HepG2 (cell line): ENCODE measurements around the gene PLCB1. TPM values are rescaled to one million over a fixed set of nuclear protein-coding genes. Genes with fewer than 3 reads are reported as not detected.
A peak's percentile ranks its signal among the peaks of the same experiment; 100 is the strongest.

Experiments
- ATAC-seq: fragments of 200-7000 bp; cut with Tn5 transposase; 3 replicates; pipeline ENCODE4 v1.9.1; 2020; ENCODE audit warnings: mild to moderate bottlenecking, moderate library complexity
- BruUV-seq: library from RNA; stranded (reverse); fragments of 400-500 nt; replicated peaks from 2 replicates; lab custom pipeline; 2021; lab: Mats Ljungman, UMichigan
- CTCF ChIA-PET: fragments of 300-600 bp; formaldehyde crosslinking; extraction: SDS; loops from one replicate; lab custom pipeline; 2021; ENCODE audit warnings: low total read pairs, inconsistent platforms, low intra/inter-chr PET ratio; lab: Yijun Ruan, JAX
- POLR2A ChIA-PET: fragments of 350-600 bp; sonication (Branson Sonifier 250); formaldehyde crosslinking; loops from one replicate; lab custom pipeline; 2020; ENCODE audit warnings: antibody characterized with exemption, inconsistent platforms; lab: Yijun Ruan, JAX
- DNase-seq: peaks from one replicate; pipeline ENCODE4 v3.0.0-alpha.2; 2015; ENCODE audit warnings: low spot score
- FAIRE-seq: peaks from 3 replicates; lab custom pipeline; 2011; peaks lifted over from hg19 to GRCh38; lab: Jason Lieb, UNC
- H2AFZ ChIP-seq: one replicate; pipeline ENCODE4 v1.6.1; 2011; ENCODE audit warnings: low read length, inconsistent platforms
- H3K27ac ChIP-seq: fragments of 300-600 bp; 3 replicates; pipeline ENCODE4 v1.8.0; 2011; ENCODE audit warnings: mixed run types, mild to moderate bottlenecking, mixed read lengths, low read length, inconsistent platforms; ENCODE audit not compliant: insufficient read depth; ENCODE audit errors: extremely low read length
- H3K27me3 ChIP-seq, 2 experiments: fragments of 200-600 bp in 1 of 2; 2 replicates in 1 of 2; 3 replicates in 1 of 2; pipeline versions ENCODE4 v1.6.0 to v1.8.0; 2011; ENCODE audit warnings: low read length in 2 of 2, mild to moderate bottlenecking in 2 of 2, moderate library complexity in 2 of 2, inconsistent platforms in 1 of 2; ENCODE audit not compliant: insufficient read depth in 2 of 2, control insufficient read depth in 1 of 2
- H3K36me3 ChIP-seq, 2 experiments: fragments of 200-600 bp in 1 of 2; replicated peaks in 1 of 2; 2 replicates in 1 of 2; 3 replicates in 1 of 2; pipeline versions ENCODE4 v1.5.1 to v1.8.0; 2011; ENCODE audit warnings: low read length in 2 of 2, inconsistent platforms in 1 of 2; ENCODE audit not compliant: insufficient read depth in 2 of 2, control insufficient read depth in 1 of 2
- H3K4me1 ChIP-seq: 2 replicates; pipeline ENCODE4 v1.5.1; 2012; ENCODE audit warnings: low read length, inconsistent platforms; ENCODE audit not compliant: insufficient read depth
- H3K4me2 ChIP-seq: 2 replicates; pipeline ENCODE4 v1.6.0; 2011; ENCODE audit warnings: low read depth, low read length, inconsistent platforms
- H3K4me3 ChIP-seq, 3 experiments: fragments of 200-600 bp in 1 of 3; sonication (generic), shearing (Covaris generic) in 1 of 3; replicated peaks in 1 of 3; 2 replicates each; pipeline ENCODE4 v1.5.1; 2011 to 2016; ENCODE audit warnings: low read length in 3 of 3, inconsistent platforms in 2 of 3, low read depth in 2 of 3, mild to moderate bottlenecking in 2 of 3, control low read depth in 1 of 3, mixed read lengths in 1 of 3; ENCODE audit not compliant: insufficient read depth in 1 of 3
- H3K79me2 ChIP-seq: one replicate; pipeline ENCODE4 v1.6.1; 2011; ENCODE audit warnings: low read length, inconsistent platforms; ENCODE audit not compliant: insufficient read depth
- H3K9ac ChIP-seq: 2 replicates; pipeline ENCODE4 v1.6.0; 2011; ENCODE audit warnings: mild to moderate bottlenecking, low read depth, low read length, inconsistent platforms; ENCODE audit not compliant: insufficient read depth
- H3K9me3 ChIP-seq: 2 replicates; pipeline ENCODE4 v1.5.1; 2012; ENCODE audit warnings: mild to moderate bottlenecking, low read length
- H4K20me1 ChIP-seq: 2 replicates; pipeline ENCODE4 v1.6.0; 2011; ENCODE audit warnings: inconsistent platforms, mild to moderate bottlenecking, low read length, moderate library complexity; ENCODE audit not compliant: insufficient read depth
- ATF7 ChIP-seq, 2 experiments: fragments of 450-650 bp in 1 of 2; sonication (generic) in 1 of 2; formaldehyde crosslinking in 1 of 2; IDR thresholded peaks; 2 replicates each; pipeline versions ENCODE4 v1.4.0 to v1.6.1; 2016 to 2020; ENCODE audit warnings: antibody characterized with exemption in 1 of 2, mild to moderate bottlenecking in 1 of 2, missing genetic modification reagents in 1 of 2
- KAT7 ChIP-seq: IDR thresholded peaks from 2 replicates; pipeline ENCODE4 v1.6.1; 2018; ENCODE audit warnings: borderline replicate concordance, missing compliant biosample characterization
- MAFF ChIP-seq: IDR thresholded peaks from 2 replicates; pipeline ENCODE4 v1.6.1; 2011; ENCODE audit warnings: low read depth, low read length, improper control_type of control experiment
- MAFK ChIP-seq, 2 experiments: IDR thresholded peaks in 1 of 2; conservative IDR thresholded peaks in 1 of 2; 2 replicates each; pipeline ENCODE4 v1.6.1; 2011; ENCODE audit warnings: improper control_type of control experiment in 2 of 2, low read length in 2 of 2
- TCF12 ChIP-seq, 2 experiments: fragments of 450-650 bp in 1 of 2; sonication (generic) in 1 of 2; formaldehyde crosslinking in 1 of 2; IDR thresholded peaks; 2 replicates each; pipeline versions ENCODE4 v1.6.1 to v1.8.0; 2017 to 2022; ENCODE audit warnings: antibody characterized with exemption in 1 of 2, mild to moderate bottlenecking in 1 of 2, missing genetic modification reagents in 1 of 2, moderate library complexity in 1 of 2
- ZSCAN20 ChIP-seq: sonication (generic); formaldehyde crosslinking; IDR thresholded peaks from 2 replicates; pipeline ENCODE4 v1.4.0; 2020; ENCODE audit warnings: missing genetic modification reagents, mild to moderate bottlenecking, borderline replicate concordance
- WGBS: methylation state at CpG from one replicate; pipeline ENCODE4 v1.1.6; 2017; ENCODE audit warnings: low lambda C conversion rate; 5-methylcytosine and 5-hydroxymethylcytosine counted together
- in situ Hi-C: cut with HindIII; loops from 2 replicates; pipeline ENCODE4 v1.10.0; 2017; ENCODE audit warnings: low pct_unique_long_range_greater_than_20kb; ENCODE audit not compliant: extremely low pct_ligation_motif_present
- intact Hi-C: fragments of 100-400 bp; cut with micrococcal nuclease; formaldehyde crosslinking; loops from one replicate; pipeline ENCODE4 v1.10.0; 2022; ENCODE audit not compliant: unreplicated experiment
- polyA plus RNA-seq, 8 experiments: library from polyadenylated mRNA; depleted of rRNA in 3 of 8; stranded (reverse) in 7 of 8; unstranded in 1 of 8; fragments of >200 nt; fragmentation: Illumina TruSeq in 4 of 8; extraction: Trizol in 4 of 8; gene quantifications; 2 replicates each; pipeline versions ENCODE4 v1.2.1 to v1.2.3, GENCODE V29; 2011 to 2016; ENCODE audit warnings: low read depth in 4 of 8, missing spikeins in 1 of 8, mixed read lengths in 1 of 8; ENCODE audit not compliant: insufficient read depth in 1 of 8
- total RNA-seq, 5 experiments: library from RNA; depleted of rRNA; stranded (reverse); fragments of >200 nt; fragmentation: Illumina TruSeq; extraction: Trizol; gene quantifications; 2 replicates each; pipeline ENCODE4 v1.2.3, GENCODE V29; 2016; ENCODE audit warnings: low read depth in 1 of 5

The PLCB1 gene
- total and polyA plus RNA-seq, 2 of the 13 experiments (the other 11 are each of a cell fraction or from before 2014, with no cell fraction given) = 42.4 to 55.9 TPM

GRCh38 chr20:8473459-8473858 is 341.4 kb downstream of the PLCB1 start:
- Histone ChIP-seq H4K20me1 (0 out of 2 replicates have a peak, but pooled peaks cover 9% of the 10 kb centered on the region), H3K36me3 (no peaks in the 10 kb centered on the region), H3K9me3 (no peaks in the 10 kb centered on the region), H2AFZ (no peak overlapping the region), H3K4me1 (no peaks in the 10 kb centered on the region), H3K4me2 (no peak overlapping the region), H3K9ac (no peak overlapping the region), H3K79me2 (no peaks in the 10 kb centered on the region)
- POLR2A ChIA-PET = no interaction called here
- CTCF ChIA-PET = no interaction called here
- BruUV-seq = no TSS peak
- DNase-seq = no peak
- TF ChIP-seq ATF7 (IDR thresholded peaks at IDR 0.05) = peak; percentile 97
- no peak for TF ChIP-seq ATF7 (CRISPR knock-in tag; IDR thresholded peaks at IDR 0.05)
- no peak for TF ChIP-seq ZSCAN20 (CRISPR knock-in tag)
- TF ChIP-seq, all 625 proteins: peak for 1
- Histone ChIP-seq H3K4me3 (no peak overlapping the region), H3K27me3 (no peaks in the 10 kb centered on the region), H3K27ac (no peak overlapping the region)
- in situ Hi-C loops (no loop called here), intact Hi-C loops (no loop called here)
- ATAC-seq = no peak
- WGBS = 91% methylated on average over 1 of the region's 1 CpG
- no peak for FAIRE-seq

DNA sequence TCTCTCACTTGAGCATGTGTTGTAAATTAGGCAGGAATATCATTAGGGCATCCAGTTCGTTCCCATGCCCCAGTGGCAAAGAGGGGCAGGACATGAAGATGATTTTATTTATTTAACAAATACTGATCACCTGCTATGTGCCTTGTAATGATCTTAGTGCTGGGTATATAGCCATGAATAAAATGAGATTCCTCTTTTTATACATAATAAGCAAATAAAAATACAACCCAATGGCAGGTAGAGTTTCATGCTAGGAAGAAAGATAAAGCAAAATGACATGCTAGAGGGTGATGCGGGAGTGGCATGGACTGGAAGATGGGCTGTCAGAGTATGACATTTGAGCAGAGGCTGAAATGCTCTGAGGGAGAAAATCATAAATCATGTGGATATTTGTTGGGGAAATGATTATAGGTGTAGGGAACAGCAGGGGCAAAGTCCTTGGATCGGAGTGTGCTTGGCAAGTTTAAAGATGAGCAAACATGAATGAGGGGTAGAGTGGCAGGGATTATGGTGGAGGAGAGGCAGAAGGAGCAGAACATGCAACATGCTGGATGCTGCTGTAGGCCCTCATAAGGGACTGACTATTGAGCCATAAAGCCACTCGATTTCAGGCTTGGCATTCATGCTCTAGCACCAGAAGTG is 342.1 kb downstream of the PLCB1 start:
- Histone ChIP-seq H3K79me2 (no peaks in the 10 kb centered on the region), H3K27ac (no peak overlapping the region), H3K9me3 (no peaks in the 10 kb centered on the region), H2AFZ (no peak overlapping the region), H3K4me2 (no peak overlapping the region), H3K27me3 (no peaks in the 10 kb centered on the region), H4K20me1 (0 out of 2 replicates have a peak, but pooled peaks cover 9% of the 10 kb centered on the region), H3K36me3 (no peaks in the 10 kb centered on the region), H3K4me3 (no peak overlapping the region), H3K4me1 (no peaks in the 10 kb centered on the region), H3K9ac (no peak overlapping the region)
- DNase-seq (no peak), FAIRE-seq (no peak), ATAC-seq (no peak)
- intact Hi-C loops (no loop called here), in situ Hi-C loops (no loop called here)
- WGBS = 92% methylated on average over 4 of the region's 4 CpGs
- TF ChIP-seq MAFK (conservative IDR thresholded peaks at IDR 0.05 in 1 of 2, IDR thresholded peaks at IDR 0.05 in 1 of 2; ENCODE audit: low read length in 2 of 2) (peak; percentile 59 to 66), KAT7 (no peak), MAFF (peak; percentile 31; the same call in 1 of the 2 replicates), TCF12 (IDR thresholded peaks at IDR 0.05) (no peak), TCF12 (CRISPR knock-in tag; IDR thresholded peaks at IDR 0.05) (no peak)
- ChIA-PET CTCF (no interaction called here), POLR2A (no interaction called here)
- BruUV-seq = no TSS peak
